ENCODE data around the gene TMEM25. TPM values are rescaled to one million over a fixed set of nuclear protein-coding genes. Genes with fewer than 3 reads are reported as not detected.

TMEM25 gene
- total and polyA plus RNA-seq, 2 of the 13 experiments (the other 11 are each of a cell fraction or from before 2014, with no cell fraction given): 7.5 to 17.2 TPM

DNA sequence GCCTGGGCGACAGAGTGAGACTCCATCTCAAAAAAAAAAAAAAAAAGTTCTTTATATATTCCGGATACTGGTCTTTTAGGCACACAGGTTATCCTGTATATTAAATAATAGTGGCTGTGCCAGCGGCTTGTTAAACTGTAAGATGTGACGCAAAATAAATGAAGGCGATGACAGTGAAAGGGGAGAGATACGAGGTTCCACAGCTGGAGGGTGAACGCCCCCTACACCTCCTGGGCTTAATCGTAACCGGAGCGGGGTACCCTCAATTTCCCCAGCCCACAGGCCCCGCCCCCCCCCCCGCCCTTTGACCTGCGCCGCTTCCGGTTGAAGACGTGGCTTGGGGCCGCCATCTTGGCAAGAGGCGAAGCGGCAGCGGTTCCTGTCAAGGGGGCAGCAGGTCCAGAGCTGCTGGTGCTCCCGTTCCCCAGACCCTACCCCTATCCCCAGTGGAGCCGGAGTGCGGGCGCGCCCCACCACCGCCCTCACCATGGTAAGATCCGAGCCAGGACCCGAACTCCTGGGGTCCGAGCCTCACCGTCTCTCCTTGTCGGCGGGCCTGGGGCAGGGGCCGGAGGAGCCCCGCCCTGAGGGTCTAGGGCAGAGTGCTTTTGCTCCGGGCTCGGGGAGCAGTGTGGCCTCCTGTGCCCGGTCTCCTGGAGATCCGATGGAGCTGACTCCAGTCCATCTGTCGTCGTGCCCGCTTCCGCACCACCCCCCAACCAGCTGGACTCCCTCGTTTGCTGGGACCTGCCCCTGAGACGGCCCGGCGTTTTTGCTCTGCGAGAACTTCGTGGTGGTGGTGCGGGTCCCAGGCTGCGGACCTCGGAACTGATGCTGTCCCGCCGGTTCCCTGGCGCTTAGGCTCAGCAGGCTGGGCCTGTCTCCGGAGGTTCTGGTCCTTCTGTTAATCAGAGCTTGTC is 41.3 kb downstream of the TMEM25 start, which contains the start of gene ARCN1 (continued):
- TF ChIP-seq, protein P1, sequence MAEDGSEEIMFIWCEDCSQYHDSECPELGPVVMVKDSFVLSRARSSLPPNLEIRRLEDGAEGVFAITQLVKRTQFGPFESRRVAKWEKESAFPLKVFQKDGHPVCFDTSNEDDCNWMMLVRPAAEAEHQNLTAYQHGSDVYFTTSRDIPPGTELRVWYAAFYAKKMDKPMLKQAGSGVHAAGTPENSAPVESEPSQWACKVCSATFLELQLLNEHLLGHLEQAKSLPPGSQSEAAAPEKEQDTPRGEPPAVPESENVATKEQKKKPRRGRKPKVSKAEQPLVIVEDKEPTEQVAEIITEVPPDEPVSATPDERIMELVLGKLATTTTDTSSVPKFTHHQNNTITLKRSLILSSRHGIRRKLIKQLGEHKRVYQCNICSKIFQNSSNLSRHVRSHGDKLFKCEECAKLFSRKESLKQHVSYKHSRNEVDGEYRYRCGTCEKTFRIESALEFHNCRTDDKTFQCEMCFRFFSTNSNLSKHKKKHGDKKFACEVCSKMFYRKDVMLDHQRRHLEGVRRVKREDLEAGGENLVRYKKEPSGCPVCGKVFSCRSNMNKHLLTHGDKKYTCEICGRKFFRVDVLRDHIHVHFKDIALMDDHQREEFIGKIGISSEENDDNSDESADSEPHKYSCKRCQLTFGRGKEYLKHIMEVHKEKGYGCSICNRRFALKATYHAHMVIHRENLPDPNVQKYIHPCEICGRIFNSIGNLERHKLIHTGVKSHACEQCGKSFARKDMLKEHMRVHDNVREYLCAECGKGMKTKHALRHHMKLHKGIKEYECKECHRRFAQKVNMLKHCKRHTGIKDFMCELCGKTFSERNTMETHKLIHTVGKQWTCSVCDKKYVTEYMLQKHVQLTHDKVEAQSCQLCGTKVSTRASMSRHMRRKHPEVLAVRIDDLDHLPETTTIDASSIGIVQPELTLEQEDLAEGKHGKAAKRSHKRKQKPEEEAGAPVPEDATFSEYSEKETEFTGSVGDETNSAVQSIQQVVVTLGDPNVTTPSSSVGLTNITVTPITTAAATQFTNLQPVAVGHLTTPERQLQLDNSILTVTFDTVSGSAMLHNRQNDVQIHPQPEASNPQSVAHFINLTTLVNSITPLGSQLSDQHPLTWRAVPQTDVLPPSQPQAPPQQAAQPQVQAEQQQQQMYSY (CRISPR knock-in tag; IDR thresholded peaks at IDR 0.05): peak; percentile 57; the same call in 1 of the 2 replicates
- TF ChIP-seq RORA (CRISPR knock-in tag; IDR thresholded peaks at IDR 0.05): no peak
- peak; percentile 52; the same call in 1 of the 2 replicates for TF ChIP-seq HIVEP1 (CRISPR knock-in tag; IDR thresholded peaks at IDR 0.05)
- no peak for TF ChIP-seq JUND (CRISPR knock-in tag; IDR thresholded peaks at IDR 0.05)
- no peak for TF ChIP-seq STAG1 (CRISPR knock-in tag; IDR thresholded peaks at IDR 0.05)
- peak; percentile 16; the same call in 1 of the 2 replicates for TF ChIP-seq ZNF614 (CRISPR knock-in tag; IDR thresholded peaks at IDR 0.05; ENCODE audit: borderline replicate concordance)
- TF ChIP-seq KLF12 (CRISPR knock-in tag; IDR thresholded peaks at IDR 0.05; ENCODE audit: borderline replicate concordance): 0 out of 2 replicates have a peak, but pooled peaks have one; percentile 22
- TF ChIP-seq, protein P2, sequence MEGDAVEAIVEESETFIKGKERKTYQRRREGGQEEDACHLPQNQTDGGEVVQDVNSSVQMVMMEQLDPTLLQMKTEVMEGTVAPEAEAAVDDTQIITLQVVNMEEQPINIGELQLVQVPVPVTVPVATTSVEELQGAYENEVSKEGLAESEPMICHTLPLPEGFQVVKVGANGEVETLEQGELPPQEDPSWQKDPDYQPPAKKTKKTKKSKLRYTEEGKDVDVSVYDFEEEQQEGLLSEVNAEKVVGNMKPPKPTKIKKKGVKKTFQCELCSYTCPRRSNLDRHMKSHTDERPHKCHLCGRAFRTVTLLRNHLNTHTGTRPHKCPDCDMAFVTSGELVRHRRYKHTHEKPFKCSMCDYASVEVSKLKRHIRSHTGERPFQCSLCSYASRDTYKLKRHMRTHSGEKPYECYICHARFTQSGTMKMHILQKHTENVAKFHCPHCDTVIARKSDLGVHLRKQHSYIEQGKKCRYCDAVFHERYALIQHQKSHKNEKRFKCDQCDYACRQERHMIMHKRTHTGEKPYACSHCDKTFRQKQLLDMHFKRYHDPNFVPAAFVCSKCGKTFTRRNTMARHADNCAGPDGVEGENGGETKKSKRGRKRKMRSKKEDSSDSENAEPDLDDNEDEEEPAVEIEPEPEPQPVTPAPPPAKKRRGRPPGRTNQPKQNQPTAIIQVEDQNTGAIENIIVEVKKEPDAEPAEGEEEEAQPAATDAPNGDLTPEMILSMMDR (CRISPR knock-in tag; IDR thresholded peaks at IDR 0.05): peak; percentile 24
- TF ChIP-seq BHLHE40 (IDR thresholded peaks at IDR 0.05; ENCODE audit: low read length): no peak
- TF ChIP-seq, protein P3, sequence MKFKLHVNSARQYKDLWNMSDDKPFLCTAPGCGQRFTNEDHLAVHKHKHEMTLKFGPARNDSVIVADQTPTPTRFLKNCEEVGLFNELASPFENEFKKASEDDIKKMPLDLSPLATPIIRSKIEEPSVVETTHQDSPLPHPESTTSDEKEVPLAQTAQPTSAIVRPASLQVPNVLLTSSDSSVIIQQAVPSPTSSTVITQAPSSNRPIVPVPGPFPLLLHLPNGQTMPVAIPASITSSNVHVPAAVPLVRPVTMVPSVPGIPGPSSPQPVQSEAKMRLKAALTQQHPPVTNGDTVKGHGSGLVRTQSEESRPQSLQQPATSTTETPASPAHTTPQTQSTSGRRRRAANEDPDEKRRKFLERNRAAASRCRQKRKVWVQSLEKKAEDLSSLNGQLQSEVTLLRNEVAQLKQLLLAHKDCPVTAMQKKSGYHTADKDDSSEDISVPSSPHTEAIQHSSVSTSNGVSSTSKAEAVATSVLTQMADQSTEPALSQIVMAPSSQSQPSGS (CRISPR knock-in tag; IDR thresholded peaks at IDR 0.05): peak; percentile 22; the same call in 1 of the 2 replicates
- no peak for TF ChIP-seq CENPX (CRISPR knock-in tag; IDR thresholded peaks at IDR 0.05)
- TF ChIP-seq, protein P4, sequence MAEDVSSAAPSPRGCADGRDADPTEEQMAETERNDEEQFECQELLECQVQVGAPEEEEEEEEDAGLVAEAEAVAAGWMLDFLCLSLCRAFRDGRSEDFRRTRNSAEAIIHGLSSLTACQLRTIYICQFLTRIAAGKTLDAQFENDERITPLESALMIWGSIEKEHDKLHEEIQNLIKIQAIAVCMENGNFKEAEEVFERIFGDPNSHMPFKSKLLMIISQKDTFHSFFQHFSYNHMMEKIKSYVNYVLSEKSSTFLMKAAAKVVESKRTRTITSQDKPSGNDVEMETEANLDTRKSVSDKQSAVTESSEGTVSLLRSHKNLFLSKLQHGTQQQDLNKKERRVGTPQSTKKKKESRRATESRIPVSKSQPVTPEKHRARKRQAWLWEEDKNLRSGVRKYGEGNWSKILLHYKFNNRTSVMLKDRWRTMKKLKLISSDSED (CRISPR knock-in tag; IDR thresholded peaks at IDR 0.05): no peak
- no peak for TF ChIP-seq REPIN1 (CRISPR knock-in tag; IDR thresholded peaks at IDR 0.05; ENCODE audit: borderline replicate concordance, low read depth)
- TF ChIP-seq SMC3 (IDR thresholded peaks at IDR 0.05; ENCODE audit: low read length): no peak
- no peak for TF ChIP-seq ATM (IDR thresholded peaks at IDR 0.05; ENCODE audit: borderline replicate concordance)
- no peak for TF ChIP-seq PLRG1 (conservative IDR thresholded peaks at IDR 0.05)
- TF ChIP-seq ZBTB21 (CRISPR knock-in tag; IDR thresholded peaks at IDR 0.05): no peak
- TF ChIP-seq, protein P5, sequence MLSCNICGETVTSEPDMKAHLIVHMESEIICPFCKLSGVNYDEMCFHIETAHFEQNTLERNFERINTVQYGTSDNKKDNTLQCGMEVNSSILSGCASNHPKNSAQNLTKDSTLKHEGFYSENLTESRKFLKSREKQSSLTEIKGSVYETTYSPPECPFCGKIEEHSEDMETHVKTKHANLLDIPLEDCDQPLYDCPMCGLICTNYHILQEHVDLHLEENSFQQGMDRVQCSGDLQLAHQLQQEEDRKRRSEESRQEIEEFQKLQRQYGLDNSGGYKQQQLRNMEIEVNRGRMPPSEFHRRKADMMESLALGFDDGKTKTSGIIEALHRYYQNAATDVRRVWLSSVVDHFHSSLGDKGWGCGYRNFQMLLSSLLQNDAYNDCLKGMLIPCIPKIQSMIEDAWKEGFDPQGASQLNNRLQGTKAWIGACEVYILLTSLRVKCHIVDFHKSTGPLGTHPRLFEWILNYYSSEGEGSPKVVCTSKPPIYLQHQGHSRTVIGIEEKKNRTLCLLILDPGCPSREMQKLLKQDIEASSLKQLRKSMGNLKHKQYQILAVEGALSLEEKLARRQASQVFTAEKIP (CRISPR knock-in tag; IDR thresholded peaks at IDR 0.05; ENCODE audit: borderline replicate concordance): no peak

All from HepG2 (cell line).